ENCODE data around the gene NOP14. TPM values are rescaled to one million over a fixed set of nuclear protein-coding genes. Genes with fewer than 3 reads are reported as not detected.
"Not testable (repeated sequence)": the region's sequence is repeated elsewhere in the genome, so short reads cannot be mapped to it uniquely, and the experiment has no call there.

The NOP14 gene
- total RNA-seq, 1 donor from 2014 or later, result 35.3 TPM

GRCh38 chr4:2918300-2918699, 44.9 kb downstream of the NOP14 start:
- H3K4me1 Mint-ChIP-seq (ENCODE audit: low read depth, unreplicated experiment), result peaks cover 10% of the 10 kb centered on the region
- H3K4me3 Mint-ChIP-seq (ENCODE audit: unreplicated experiment); H3K9me3 Mint-ChIP-seq (ENCODE audit: unreplicated experiment); H3K36me3 ChIP-seq (ENCODE audit: insufficient read depth, low read length); H3K4me3 ChIP-seq (ENCODE audit: insufficient read depth, low read depth, low read length); H3K27me3 ChIP-seq (ENCODE audit: insufficient read depth, low read length); DNase-seq (ENCODE audit: low read depth); H3K9me3 ChIP-seq (ENCODE audit: insufficient read depth, low read depth, low read length); FAIRE-seq; H3K4me2 ChIP-seq (ENCODE audit: low read length); H3K27ac Mint-ChIP-seq (ENCODE audit: unreplicated experiment); H3K27ac ChIP-seq (ENCODE audit: low read depth, low read length); H3K4me1 ChIP-seq (ENCODE audit: insufficient read depth, low read length); H3K27me3 Mint-ChIP-seq (ENCODE audit: low read depth, unreplicated experiment); H2AFZ ChIP-seq (ENCODE audit: low read depth, low read length); H3K9ac ChIP-seq (ENCODE audit: low read length): not testable (repeated sequence)
- Histone ChIP-seq H4K20me1 (ENCODE audit: insufficient read depth, low read length) (peaks cover 36% of the 10 kb centered on the region), H3K79me2 (ENCODE audit: insufficient read depth, low read length) (peaks cover 47% of the 10 kb centered on the region)
- peaks cover 43% of the 10 kb centered on the region for H3K36me3 Mint-ChIP-seq (ENCODE audit: low read depth, unreplicated experiment)

DNA sequence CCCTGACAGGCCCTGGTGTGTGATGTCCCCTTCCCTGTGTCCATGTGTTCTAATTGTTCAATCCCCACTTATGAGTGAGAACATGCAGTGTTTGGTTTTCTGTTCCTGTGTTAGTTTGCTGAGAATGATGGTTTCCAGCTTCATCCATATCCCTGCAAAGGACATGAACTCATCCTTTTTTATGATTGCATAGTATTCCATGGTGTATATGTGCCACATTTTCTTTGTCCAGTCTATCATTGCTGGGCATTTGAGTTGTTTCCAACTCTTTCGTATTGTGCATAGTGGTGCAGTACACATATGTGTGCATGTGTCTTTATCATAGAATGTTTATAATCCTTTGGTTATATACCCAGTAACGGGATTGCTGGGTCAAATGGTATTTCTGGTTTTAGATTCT, 46.5 kb downstream of the NOP14 start:
- not testable (repeated sequence) for H3K4me1 Mint-ChIP-seq (ENCODE audit: low read depth, unreplicated experiment); H3K4me2 ChIP-seq (ENCODE audit: low read length); H3K9me3 Mint-ChIP-seq (ENCODE audit: unreplicated experiment); FAIRE-seq; H3K9ac ChIP-seq (ENCODE audit: low read length); H3K27ac ChIP-seq (ENCODE audit: low read depth, low read length); H3K9me3 ChIP-seq (ENCODE audit: insufficient read depth, low read depth, low read length); H2AFZ ChIP-seq (ENCODE audit: low read depth, low read length); H3K27me3 ChIP-seq (ENCODE audit: insufficient read depth, low read length); H3K27ac Mint-ChIP-seq (ENCODE audit: unreplicated experiment); DNase-seq (ENCODE audit: low read depth); H3K4me3 ChIP-seq (ENCODE audit: insufficient read depth, low read depth, low read length); H3K4me1 ChIP-seq (ENCODE audit: insufficient read depth, low read length); H3K27me3 Mint-ChIP-seq (ENCODE audit: low read depth, unreplicated experiment); H3K4me3 Mint-ChIP-seq (ENCODE audit: unreplicated experiment)
- Histone ChIP-seq H3K79me2 (ENCODE audit: insufficient read depth, low read length) (peaks cover 39% of the 10 kb centered on the region), H3K36me3 (ENCODE audit: insufficient read depth, low read length) (peaks cover 12% of the 10 kb centered on the region), H4K20me1 (ENCODE audit: insufficient read depth, low read length) (peaks cover 42% of the 10 kb centered on the region)
- peaks cover 42% of the 10 kb centered on the region for H3K36me3 Mint-ChIP-seq (ENCODE audit: low read depth, unreplicated experiment)

DNA sequence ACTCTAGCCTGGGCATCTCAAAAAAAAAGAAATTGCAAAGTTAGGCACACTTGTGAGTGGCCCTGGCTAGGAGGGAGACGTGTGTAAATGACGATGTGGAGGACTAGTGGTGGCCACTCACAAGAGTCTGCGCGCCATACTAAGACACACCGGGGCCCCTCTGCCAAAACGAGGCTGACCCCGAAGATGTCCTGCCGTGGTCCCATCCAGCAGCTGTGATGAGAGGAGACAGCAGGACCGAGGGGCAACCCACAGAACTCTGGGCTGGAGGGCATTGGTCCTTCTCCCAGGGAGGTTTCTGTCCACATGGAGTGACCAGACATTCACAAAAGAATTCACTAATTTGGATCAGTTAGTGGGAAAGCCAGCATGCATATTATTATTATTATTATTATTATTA, 47.4 kb downstream of the NOP14 start:
- no peaks in the 10 kb centered on the region for H3K27me3 Mint-ChIP-seq (ENCODE audit: low read depth, unreplicated experiment)
- Histone ChIP-seq H2AFZ (ENCODE audit: low read depth, low read length) (no peak overlapping the region), H3K9ac (ENCODE audit: low read length) (no peak overlapping the region), H3K4me2 (ENCODE audit: low read length) (no peak overlapping the region), H3K79me2 (ENCODE audit: insufficient read depth, low read length) (peaks cover 36% of the 10 kb centered on the region), H3K36me3 (ENCODE audit: insufficient read depth, low read length) (peaks cover 18% of the 10 kb centered on the region), H3K4me1 (ENCODE audit: insufficient read depth, low read length) (no peaks in the 10 kb centered on the region), H3K27me3 (ENCODE audit: insufficient read depth, low read length) (no peaks in the 10 kb centered on the region), H3K9me3 (ENCODE audit: insufficient read depth, low read depth, low read length) (no peaks in the 10 kb centered on the region), H4K20me1 (ENCODE audit: insufficient read depth, low read length) (peaks cover 50% of the 10 kb centered on the region), H3K4me3 (ENCODE audit: insufficient read depth, low read depth, low read length) (no peak overlapping the region), H3K27ac (ENCODE audit: low read depth, low read length) (no peak overlapping the region)
- no peak for TF ChIP-seq EZH2 (IDR thresholded peaks at IDR 0.05; ENCODE audit: insufficient read depth, low read length)
- TF ChIP-seq CTCF (IDR thresholded peaks at IDR 0.05; ENCODE audit: insufficient read depth, low read depth, low read length), result no peak
- H3K4me1 Mint-ChIP-seq (ENCODE audit: low read depth, unreplicated experiment), result no peaks in the 10 kb centered on the region
- no peak overlapping the region for H3K4me3 Mint-ChIP-seq (ENCODE audit: unreplicated experiment)
- FAIRE-seq (no peak), DNase-seq (ENCODE audit: low read depth) (no peak)
- H3K27ac Mint-ChIP-seq (ENCODE audit: unreplicated experiment), result no peak overlapping the region
- peaks cover 1% of the 10 kb centered on the region for H3K9me3 Mint-ChIP-seq (ENCODE audit: unreplicated experiment)
- peaks cover 41% of the 10 kb centered on the region for H3K36me3 Mint-ChIP-seq (ENCODE audit: low read depth, unreplicated experiment)
